Right ventricle myocardium superior (tissue), 1 donor: ENCODE results near the gene GPR153. TPM values are rescaled to one million over a fixed set of nuclear protein-coding genes. Genes with fewer than 3 reads are reported as not detected.

ENCODE experiments used
- ATAC-seq: fragments of 200-7000 bp; cut with Tn5 transposase; one replicate; pipeline ENCODE4 v1.9.1; 2020; ENCODE audit warnings: mild to moderate bottlenecking; ENCODE audit not compliant: poor library complexity
- DNase-seq: peaks from one replicate; pipeline ENCODE4 v3.0.0-alpha.2; 2020
- intact Hi-C: fragments of 100-400 bp; cut with DNase I; formaldehyde crosslinking; loops from one replicate; pipeline ENCODE4 v1.11.2; 2022
- total RNA-seq: library from RNA; stranded (reverse); fragmentation: NEBNext Ultra II Directional; extraction: Animal tissue kit (Norgen Biotek cat#: 25700); gene quantifications from one replicate; pipeline ENCODE4 v1.2.1, GENCODE V29; 2021
- donor health status: DM: no; HTN: yes; CAD: no; lungs with severe emphysema.

Gene GPR153
- total RNA-seq, 1 donor from 2014 or later: 12.5 TPM

GRCh38 chr1:6197746-6198427 is 63.0 kb downstream of the GPR153 start:
- intact Hi-C loops: no loop called here
- DNase-seq (no peak), ATAC-seq (no peak)

Other genes starting within 250 kb of the GPR153 start
- gene KCNAB2, start 215.2 kb downstream of the GPR153 start, total RNA-seq: 21.2 TPM
- not detected for gene CHD5, start 80.8 kb downstream of the GPR153 start, total RNA-seq
- 234 TPM for gene RPL22, start 61.5 kb downstream of the GPR153 start, total RNA-seq
- 70.1 TPM for gene RNF207, start 55.0 kb downstream of the GPR153 start, total RNA-seq
- gene ICMT, start 25.1 kb downstream of the GPR153 start, total RNA-seq: 48.8 TPM
- gene HES3, start 16.9 kb downstream of the GPR153 start, total RNA-seq: not detected
- gene ACOT7, start 132.7 kb upstream of the GPR153 start, total RNA-seq: 8.5 TPM
- gene HES2, start 158.8 kb upstream of the GPR153 start, total RNA-seq: not detected
- 0.56 TPM for gene ESPN, start 163.7 kb upstream of the GPR153 start, total RNA-seq
- 13.7 TPM for gene TNFRSF25, start 205.1 kb upstream of the GPR153 start, total RNA-seq
- gene PLEKHG5, start 230.6 kb upstream of the GPR153 start, total RNA-seq: 16.8 TPM